ENCODE measurements around the gene NKX6-1. TPM values are rescaled to one million over a fixed set of nuclear protein-coding genes. Genes with fewer than 3 reads are reported as not detected.

Gene NKX6-1
- total RNA-seq, 1 donor from 2014 or later = not detected

GRCh38 chr4:84498203-84498934, 723 bp downstream of the NKX6-1 start:
- no peak for DNase-seq

DNA sequence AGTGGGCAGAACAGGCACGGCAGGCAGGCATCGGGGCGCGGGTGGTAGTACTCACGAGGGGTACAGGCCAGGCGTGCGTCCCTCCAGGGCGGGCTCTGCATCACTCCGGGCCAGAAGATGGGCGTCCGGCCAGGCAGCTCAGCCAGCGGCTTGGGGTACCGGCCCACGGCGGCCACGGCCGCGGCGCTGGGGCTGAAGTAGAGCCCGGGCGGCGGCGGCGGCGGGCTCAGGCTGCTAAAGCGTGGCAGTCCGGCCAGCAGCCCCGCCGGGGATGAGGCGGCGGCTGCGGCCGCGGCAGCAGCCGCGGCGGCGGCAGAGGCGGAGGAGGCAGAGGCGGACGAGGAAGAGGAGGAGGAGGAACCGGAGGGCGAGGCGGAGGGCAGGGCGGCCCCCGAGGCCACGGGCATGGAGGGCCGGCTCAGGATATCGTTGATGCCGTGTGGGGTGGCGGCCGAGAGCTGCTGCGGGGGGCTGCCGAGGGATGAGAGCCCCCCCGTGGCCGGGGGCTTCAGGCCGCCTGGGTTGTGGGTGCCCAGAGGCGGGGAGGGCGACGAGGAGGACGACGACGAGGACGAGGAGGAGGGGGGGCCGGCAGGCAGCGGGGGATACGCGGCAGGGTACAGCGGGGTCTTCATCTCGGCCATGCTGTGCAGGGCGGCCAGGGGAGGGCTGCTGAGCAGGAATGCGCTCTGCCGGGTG, 1.4 kb downstream of the NKX6-1 start:
- no peak for DNase-seq

GRCh38 chr4:84496706-84497503, 2.2 kb downstream of the NKX6-1 start:
- no peak for DNase-seq

- no peak for DNase-seq
Observed at GRCh38 chr4:84496331-84496705, 2.8 kb downstream of the NKX6-1 start.

DNA sequence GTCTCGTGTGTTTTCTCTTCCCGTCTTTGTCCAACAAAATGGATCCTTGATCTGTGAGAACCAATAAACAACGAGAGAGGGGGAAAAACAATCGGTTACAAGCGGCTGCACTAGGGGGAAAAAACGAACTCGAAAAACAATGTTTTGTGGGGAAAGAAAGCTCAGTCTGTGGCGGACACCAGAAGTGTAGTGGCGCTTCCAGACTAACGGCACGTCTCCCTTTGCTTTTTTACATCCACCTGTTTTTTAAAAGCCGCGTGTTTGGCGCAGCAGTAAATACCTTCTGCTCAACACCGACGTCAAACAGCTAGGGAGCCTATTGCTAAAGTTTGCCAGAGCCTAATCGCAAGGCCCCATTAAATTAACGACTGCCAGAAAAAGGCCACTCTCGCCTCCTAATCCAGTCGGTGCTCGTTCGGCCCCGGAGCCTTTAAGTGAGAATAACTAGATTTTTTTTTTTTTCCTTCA, 3.3 kb downstream of the NKX6-1 start:
- DNase-seq = no peak

DNA sequence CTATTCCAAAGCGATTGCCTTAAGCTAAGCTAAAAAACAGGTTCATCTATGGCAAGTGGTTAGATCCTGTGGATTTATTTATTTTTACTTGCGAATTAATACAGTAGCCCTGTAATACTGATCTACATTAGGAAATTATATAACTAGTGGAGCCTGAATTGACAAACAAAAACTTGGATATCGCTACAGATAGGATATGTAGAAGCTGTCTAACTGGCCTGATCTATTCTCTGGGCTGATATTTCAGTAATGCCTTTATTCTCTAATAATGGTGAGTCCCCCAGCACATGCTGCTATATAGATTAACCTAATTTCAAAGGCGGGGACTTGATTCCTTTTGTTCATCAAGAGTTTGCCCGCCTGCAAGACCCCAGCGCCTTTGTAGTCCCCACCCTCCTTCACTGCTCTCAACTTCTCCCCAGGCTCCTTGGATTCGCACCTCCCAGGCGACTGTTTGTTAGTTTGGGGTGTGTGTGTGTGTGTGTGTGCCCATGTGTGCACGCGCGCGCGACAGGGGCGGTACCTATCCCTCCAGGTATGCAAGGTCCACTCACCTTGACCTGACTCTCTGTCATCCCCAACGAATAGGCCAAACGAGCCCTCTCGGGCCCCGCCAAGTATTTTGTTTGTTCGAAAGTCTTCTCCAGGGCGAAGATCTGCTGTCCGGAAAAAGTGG, 3.8 kb downstream of the NKX6-1 start:
- DNase-seq = no peak

- no peak for DNase-seq
Observed at GRCh38 chr4:84494531-84494930, 4.6 kb downstream of the NKX6-1 start.

- DNase-seq = no peak
Observed at GRCh38 chr4:84494076-84494475, 5.0 kb downstream of the NKX6-1 start.

GRCh38 chr4:84493092-84493850, 5.8 kb downstream of the NKX6-1 start:
- no peak for DNase-seq

DNA sequence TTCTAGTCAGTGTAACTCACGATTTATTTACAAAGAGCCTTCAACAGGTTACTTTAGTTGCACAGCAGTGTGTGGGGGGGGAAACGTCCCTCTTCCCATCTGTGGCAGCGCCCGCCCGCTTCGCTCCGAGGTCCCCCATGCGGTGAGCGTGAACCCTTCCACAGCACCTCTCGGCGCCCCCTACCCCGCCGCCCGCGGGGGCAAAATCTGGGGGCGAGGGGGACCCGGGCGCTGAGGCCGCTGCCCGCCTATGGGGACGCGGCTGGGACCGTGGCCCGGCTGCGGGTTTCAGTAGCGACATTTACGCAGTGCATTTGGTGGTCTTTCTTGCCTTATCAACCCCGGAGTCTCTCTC, 6.4 kb downstream of the NKX6-1 start:
- DNase-seq = no peak

DNA sequence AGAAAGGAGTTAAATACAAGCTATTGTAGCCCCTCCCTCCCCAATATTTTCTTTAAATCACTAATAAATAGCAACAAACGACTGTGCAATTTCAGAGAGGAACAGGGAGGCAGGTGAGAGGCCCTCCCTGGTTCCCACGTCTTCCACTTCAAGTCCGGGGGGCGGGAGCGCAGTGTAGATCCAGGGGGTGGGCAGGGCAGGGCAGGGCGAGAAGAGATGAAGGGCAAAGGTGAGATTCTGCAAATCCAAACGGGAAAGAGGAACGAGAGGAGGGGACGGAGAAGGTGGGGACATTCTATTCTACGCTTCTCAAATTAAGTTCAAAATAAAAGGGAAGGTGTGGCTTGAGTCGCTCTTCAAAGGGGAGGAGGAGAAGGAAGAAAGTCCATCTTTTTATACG, 6.8 kb downstream of the NKX6-1 start:
- DNase-seq = no peak

DNA sequence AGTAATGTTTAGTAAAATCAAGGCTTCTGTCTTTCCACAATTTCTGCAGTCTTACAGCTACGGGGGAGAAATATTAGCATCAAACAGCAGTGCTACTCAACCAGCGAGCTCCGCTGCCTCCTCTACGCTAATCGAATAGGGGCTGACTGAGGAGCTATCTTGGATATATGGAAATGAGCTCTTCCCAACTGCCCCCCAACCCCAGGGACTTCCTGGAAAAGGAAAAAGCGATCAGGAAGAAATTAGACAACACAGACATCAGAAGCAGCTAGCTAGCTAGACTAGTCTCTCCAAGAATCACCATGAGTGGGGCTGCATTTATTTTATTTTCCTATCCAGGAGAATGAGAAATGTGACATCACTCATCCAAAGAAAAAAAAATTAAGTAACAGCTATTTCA, 7.6 kb downstream of the NKX6-1 start:
- no peak for DNase-seq

DNA sequence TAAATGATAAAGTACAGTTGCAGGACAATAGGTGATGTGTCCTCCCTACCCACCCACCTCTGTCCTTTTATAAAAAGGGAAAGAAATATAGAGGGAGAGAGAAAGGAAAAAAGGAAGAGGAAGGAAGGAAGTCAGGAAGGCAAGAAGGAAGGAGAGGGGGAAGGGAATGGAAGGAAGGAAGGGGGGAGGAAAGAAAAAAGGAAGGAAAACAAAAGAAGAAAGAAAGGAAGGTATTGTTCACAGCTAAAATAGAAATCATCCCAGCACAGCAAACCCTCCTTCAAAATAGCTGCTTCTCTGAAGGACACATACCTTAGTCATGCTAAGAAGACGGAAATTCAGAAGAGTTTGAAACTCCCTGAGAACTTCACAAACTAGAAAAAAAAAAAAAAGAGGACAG, 8.4 kb downstream of the NKX6-1 start:
- DNase-seq = no peak

- DNase-seq = no peak
Observed at GRCh38 chr4:84484236-84484635, 14.9 kb downstream of the NKX6-1 start.

- DNase-seq = no peak
Observed at GRCh38 chr4:84483688-84484087, 15.4 kb downstream of the NKX6-1 start.

GRCh38 chr4:84482564-84483563, 16.2 kb downstream of the NKX6-1 start:
- DNase-seq = no peak

- DNase-seq = no peak
Observed at GRCh38 chr4:84481860-84482245, 17.2 kb downstream of the NKX6-1 start.

GRCh38 chr4:84481077-84481859, 17.8 kb downstream of the NKX6-1 start:
- DNase-seq = no peak

- DNase-seq = no peak
Observed at GRCh38 chr4:84480082-84480481, 19.0 kb downstream of the NKX6-1 start.

- DNase-seq = no peak
Observed at GRCh38 chr4:84479663-84480062, 19.4 kb downstream of the NKX6-1 start.

Data from occipital lobe (tissue), 2 donors.